HG02852 (cell line): ENCODE data around the gene C16orf96.

Experiments
- ATAC-seq: cut with Tn5 transposase; IDR thresholded peaks from one replicate; pipeline ENCODE4 v1.9.1; 2021; ENCODE audit warnings: mild to moderate bottlenecking, moderate library complexity; ENCODE audit not compliant: unreplicated experiment

C16orf96 gene

GRCh38 chr16:4525069-4525468 lies 31.1 kb upstream of the C16orf96 start:
- ATAC-seq = no peak

DNA sequence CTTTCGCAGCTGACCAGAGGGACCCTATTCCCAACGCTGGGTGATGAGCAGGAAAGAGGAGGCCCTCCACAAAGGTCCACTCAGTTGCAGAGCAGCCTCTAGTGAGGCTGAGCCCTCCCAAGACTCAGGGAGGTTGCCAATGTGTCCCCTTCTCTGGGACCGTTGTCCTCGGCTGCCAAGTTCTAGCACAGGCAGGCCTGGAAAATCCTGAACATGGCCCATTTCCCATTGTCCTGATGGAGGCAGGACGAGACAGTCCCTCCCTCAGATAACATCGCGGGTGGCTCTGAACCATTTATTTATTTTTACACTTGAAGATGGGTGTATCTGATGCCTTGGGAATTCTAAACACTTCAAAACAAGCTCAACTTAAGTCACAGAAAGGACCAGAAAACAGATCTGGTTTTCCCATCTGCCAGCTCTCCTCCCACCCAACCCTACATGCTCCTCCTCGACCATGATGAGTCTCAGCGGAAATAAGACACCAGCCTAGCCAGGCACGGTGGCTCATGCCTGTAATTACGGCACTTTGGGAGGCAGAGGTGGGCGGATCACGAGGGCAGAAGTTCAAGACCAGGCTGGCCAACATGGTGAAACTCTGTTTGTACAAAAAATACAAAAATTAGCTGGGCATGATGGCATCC lies 30.4 kb upstream of the C16orf96 start:
- no peak for ATAC-seq

DNA sequence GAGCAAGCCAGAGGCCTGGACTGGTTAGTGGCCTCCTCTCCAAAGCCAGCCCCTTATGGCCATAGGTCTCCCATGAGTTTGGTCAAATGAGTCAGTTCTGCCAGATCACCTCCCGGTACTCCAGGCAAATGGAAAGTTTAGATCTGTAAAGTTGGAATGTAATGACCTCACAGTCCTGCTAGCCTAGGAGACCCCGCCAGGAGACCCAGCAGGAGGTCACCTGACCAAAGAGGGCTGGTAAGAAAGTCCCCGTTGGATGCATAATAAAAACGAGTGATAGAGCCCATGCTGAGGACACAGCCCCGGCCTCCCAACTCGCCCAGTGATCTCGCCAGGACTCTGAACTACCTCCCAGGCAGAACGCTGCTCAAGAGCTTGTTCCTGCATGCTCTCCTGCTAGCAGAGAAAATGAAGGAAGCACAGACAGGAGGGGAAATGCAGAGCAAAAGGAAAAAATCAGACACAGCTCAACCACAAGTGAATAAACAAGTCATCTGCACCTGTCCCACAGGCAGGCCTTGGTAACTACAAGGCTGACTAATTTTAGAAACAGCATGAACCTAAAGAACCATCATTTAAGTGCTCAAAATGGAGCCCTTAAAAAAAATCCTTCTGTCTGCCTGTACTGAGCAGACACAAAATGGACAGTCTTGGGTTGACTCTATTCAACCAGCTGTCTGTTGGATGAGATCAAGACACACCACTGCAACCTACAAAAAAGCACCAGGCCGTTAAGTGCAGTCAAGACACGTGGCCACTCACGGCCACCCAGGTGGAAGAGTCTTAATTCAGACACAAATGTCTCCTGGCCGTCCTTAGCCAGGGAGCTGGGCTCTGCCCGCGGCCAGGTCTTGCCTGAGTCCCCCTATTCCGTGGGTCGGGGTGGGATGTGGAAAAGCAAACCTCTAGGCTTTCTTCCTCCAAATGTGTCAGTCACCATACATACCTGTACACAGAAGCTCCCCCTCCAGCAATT lies 26.8 kb upstream of the C16orf96 start:
- no peak for ATAC-seq

DNA sequence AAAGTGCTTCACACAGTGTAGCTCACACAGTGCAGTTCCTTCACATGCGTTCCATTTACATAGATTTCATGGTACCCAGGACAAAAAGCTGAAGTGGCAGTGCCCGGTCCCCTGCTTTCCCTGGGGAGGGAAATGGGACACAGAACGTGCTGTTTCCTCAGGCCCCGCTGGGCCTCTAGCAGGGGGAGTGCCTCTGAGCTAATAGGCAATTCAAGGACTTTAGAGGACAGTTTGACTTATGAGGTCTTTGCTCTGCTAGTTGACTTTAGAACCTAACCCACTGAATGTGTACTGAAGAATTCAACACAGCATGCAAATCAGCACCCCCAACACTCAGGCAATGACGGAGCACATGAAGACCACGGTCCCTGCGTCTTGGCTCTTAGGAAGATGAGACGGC lies 24.3 kb upstream of the C16orf96 start:
- no peak for ATAC-seq

DNA sequence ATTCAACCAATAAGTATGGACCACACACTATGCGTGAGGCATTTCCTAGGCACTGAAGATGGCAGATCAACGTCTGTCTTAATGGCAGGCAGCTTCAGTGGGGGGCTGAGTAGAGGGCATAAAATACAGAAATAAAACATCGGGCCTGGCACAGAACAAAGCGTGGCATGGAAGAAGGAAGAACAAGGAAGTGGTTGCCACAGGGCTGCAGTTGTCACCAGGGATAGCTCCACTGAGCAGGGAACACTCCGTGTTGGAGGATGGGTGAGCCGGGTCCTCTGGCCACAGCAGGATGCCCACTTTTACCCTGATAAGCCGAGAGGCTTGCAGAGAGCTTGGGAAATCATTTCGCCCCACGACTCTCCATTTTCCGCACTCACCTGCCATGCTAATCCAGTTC lies 23.9 kb upstream of the C16orf96 start:
- no peak for ATAC-seq

- ATAC-seq = no peak
Measured at GRCh38 chr16:4533490-4533889, 22.6 kb upstream of the C16orf96 start.

DNA sequence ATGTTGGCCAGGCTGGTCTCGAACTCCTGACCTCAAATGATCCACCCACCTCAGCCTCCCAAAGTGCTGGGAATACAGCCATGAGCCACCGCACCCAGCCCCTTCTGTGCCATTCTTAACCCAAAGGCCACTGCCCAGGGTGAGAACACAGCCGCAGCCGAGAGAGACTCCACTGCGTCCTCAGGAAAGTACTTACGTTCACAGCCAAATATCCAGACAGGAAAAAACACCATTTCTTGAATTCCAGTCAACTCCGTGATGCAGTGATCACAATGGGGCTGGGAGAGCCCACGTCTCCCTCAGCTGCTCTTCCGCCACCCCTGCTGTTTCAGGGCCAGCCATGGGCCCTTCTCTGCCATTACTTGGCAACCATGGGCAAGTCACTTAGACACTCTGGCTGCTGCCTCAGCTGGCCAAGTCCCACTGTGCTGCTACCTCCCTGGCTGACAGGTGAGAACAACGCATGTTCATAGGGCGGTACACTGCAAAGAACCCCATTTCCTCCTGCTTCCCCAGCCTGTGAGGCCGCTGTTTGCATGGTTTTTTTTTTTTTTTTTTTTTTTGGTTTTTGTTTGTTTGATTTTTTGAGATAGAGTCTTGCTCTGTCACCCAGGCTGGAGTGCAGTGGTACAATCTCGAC lies 21.9 kb upstream of the C16orf96 start:
- ATAC-seq = no peak

- no peak for ATAC-seq
Measured at GRCh38 chr16:4535627-4536108, 20.5 kb upstream of the C16orf96 start.

- no peak for ATAC-seq
Measured at GRCh38 chr16:4536391-4537106, 19.6 kb upstream of the C16orf96 start.

DNA sequence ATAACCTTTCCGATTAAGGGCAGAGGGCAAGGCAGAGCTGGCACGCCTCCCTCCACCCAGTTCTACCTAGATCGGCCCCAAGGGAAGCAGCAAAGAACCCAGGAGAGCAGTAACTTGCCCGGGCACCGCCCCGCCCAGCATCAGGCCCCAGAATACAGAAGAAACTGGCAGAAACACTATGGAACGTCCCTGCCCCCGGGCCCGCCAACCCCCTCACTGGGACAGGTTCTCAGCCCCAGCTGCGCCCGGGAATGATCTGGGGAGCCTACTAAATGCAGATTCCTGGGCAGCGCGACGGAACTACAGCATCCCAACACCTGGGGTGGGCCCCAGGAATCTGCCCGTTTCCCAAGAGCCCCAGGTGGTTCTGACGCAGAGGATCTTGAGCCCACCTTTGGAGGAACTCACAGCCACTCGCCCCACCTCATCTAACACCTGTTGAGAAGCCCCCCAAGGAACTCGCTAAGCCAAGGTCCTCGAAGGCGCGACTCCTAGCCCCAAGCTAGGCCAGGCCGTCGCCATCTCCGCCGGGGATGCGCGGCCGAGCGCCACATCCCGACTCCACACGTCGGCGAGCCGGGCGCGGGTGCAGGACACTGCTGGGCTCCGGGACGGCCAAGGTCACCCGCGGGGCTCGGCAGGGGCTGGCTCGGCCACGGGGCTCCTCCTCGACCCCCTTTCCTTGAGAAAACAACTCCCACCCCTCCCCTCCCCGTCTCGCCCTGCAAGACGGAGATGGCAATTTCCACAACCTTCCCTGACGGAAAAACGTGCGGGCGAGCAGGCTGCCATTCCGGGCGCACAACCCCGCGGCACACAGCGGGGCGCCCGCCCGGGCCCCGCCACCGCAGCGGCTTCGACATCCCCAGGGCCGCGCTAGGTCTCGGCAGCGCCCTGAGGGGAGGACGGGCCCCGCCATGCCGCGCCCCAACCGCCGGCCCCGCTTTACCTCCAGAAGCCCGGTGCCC lies 18.5 kb upstream of the C16orf96 start:
- peak; percentile 33 for ATAC-seq

DNA sequence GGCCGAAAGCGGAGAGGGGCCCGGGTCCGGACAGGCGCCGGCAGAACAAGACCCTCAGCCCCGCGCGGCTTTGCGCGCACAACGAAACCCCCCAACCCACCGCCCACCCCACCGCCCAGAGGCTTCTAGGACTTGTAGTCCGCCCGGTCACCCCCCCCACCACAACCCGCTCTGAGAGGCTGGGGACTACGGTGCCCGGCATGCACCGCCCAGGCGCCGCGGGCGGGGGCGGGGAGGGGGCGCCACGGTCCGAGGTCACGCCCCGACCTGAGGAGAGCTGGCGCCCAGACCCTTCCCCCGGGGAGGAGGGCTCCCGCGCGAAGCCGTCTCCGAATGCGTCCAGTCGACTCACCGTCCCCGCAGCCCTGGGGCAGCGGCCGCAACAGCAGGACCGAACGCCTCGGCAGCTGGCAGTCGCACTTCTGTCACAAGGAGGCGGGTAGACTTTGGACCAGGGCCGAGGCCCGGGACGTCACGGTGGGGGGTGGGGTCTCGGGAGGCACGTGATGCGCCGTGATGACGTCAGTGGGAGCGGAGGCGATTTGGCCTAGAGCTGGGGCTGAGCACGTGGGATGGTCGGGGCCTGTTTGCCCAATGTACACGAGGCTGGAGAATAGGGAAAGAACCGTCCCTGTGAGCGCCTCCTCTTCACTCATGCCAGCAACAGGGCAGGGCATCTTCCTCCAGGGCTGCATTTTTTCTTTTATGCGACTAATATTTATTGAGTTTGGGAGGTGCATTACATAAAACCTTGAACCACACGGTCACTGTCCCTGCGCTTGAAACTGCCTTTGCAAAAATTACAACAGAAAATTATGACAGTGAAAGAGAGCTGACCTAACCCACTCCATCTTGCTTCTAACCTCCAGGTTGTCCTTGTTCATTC lies 17.5 kb upstream of the C16orf96 start, which contains the start of gene CDIP1:
Gene CDIP1 (minus strand): TSS at position 424 of the 886 bp plus-strand sequence. CDS start 24,643 bp downstream, outside the sequence.
- peak; percentile 83 for ATAC-seq

GRCh38 chr16:4539716-4540284 lies 16.3 kb upstream of the C16orf96 start:
- no peak for ATAC-seq

DNA sequence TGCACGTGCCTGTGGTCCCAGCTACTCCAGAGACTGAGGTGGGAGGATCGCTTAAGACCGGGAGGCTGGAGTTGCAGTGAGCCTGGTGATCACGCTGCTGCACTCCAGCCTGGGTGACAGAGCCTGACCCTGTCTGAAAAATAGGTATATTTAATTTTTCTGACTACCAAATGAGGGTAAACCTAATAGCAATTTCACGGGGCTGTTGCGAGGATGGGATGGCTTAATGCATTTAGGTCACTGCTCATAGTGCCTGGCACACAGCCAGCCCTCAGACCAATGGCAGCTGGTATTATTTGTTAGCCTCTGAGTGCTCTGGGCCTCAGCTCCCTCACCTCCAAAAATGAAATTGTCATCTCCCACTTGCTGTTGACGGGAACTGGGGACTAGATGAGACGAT lies 11.7 kb upstream of the C16orf96 start:
- no peak for ATAC-seq

GRCh38 chr16:4548124-4548523 lies 8.0 kb upstream of the C16orf96 start:
- no peak for ATAC-seq

DNA sequence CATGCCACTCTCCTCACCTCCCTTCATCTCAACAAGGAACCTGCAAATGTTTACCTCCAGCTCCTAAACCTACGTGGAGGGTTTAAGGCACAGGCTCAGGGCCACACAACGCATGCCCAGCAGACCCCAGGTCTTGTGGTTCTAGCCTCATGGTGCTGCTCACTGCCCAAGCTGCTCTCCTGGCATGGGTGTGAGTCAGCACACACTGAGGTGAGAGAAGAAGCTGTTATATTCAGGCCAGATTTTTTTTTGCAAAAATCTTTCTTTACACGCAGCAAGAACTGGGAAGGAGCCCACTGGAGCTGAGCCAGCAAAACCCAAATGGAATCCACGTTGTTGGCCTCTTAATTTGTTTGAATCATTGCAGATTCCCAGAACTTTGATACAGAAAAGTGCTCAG lies 5.5 kb upstream of the C16orf96 start:
- no peak for ATAC-seq

DNA sequence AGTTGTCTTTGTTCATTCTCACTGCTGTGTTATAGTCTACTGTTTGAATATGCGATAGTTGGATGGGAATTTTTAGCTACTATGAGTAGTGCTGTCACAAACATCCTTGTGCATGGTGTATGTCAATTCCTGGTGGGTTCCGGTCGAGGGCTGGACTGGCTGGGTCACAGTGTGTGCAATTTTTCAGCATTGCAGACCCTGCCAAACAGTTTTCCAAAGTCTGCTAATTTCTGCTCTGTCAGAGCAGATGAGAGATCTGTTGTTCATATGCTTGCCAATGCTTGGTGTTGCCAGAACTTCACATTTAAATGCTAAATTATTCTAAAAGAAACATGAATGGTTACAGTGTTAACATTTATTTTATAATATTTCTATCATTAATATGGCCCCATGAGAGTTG lies 3.6 kb upstream of the C16orf96 start:
- ATAC-seq = no peak

DNA sequence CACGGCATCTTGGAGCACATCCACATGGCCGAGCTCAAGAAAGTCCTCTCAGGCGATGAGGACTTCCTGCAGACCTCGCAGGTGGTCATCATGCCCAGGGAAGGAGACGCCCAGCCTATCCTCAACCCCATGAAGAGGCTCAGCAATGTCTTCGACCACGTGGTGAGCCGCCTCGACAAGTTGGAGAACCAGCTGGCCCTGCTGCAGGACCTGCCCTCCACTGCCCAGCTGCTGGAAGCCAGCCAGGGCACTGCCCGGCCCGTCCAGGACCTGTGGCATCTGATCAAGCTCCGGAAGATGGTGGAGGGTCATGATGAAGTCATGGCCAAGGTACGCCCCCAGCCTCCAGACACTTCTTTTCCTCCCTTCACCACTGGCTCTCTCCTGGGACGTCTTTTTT lies 440 bp downstream of the C16orf96 start:
- no peak for ATAC-seq

DNA sequence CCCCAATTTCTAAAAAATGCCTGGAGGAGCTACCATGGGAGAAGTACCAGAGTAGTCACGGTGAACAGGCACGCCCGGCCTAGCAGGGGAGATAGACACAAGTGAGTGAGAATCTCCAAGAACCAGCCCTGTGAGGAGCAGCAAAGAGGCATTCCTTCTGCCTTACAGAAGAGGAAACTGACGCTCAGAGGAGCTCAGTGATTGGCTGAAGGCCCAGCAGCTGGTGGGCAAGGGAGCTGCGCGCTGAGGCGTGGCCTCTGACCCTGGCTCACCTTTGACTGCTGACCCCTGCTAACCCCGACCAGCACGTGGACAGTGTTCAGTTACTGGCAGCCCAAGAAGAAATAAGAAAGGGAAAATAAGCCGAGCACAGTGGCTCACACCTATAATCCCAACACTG lies 1.8 kb downstream of the C16orf96 start:
- no peak for ATAC-seq
